Neural progenitor cell (in vitro differentiated cells): ENCODE results near the gene STAC. TPM values are rescaled to one million over a fixed set of nuclear protein-coding genes. Genes with fewer than 3 reads are reported as not detected.

Source experiments
- DNase-seq: peaks from one replicate; pipeline ENCODE4 v3.0.0-alpha.2; 2016; ENCODE audit warnings: low spot score
- H2AFZ ChIP-seq: fragments of 200-600 bp; sonication (generic); replicated peaks from 2 replicates; pipeline ENCODE4 v1.6.1; 2016; ENCODE audit warnings: antibody characterized with exemption
- H3F3A ChIP-seq: fragments of 200-600 bp; sonication (generic); 2 replicates; pipeline ENCODE4 v1.6.1; 2016; ENCODE audit warnings: antibody characterized with exemption, low read depth
- H3K27ac ChIP-seq: fragments of 200-600 bp; sonication (generic); 2 replicates; pipeline ENCODE4 v1.5.1; 2016; ENCODE audit warnings: mild to moderate bottlenecking
- H3K27me3 ChIP-seq: fragments of 200-600 bp; sonication (generic); 2 replicates; pipeline ENCODE4 v1.6.1; 2016; ENCODE audit warnings: mild to moderate bottlenecking, moderate library complexity
- H3K36me3 ChIP-seq: fragments of 200-600 bp; sonication (generic); 2 replicates; pipeline ENCODE4 v1.5.1; 2016
- H3K4me1 ChIP-seq: fragments of 200-600 bp; sonication (generic); 2 replicates; pipeline ENCODE4 v1.6.1; 2016; ENCODE audit warnings: mixed run types
- H3K4me2 ChIP-seq: fragments of 200-600 bp; sonication (generic); 2 replicates; pipeline ENCODE4 v1.6.1; 2016
- H3K4me3 ChIP-seq: fragments of 200-600 bp; sonication (generic); 2 replicates; pipeline ENCODE4 v1.5.1; 2016
- H3K79me2 ChIP-seq: fragments of 200-600 bp; sonication (generic); 2 replicates; pipeline ENCODE4 v1.6.1; 2016; ENCODE audit warnings: low read depth
- H3K9ac ChIP-seq: fragments of 200-600 bp; sonication (generic); 2 replicates; pipeline ENCODE4 v1.6.1; 2016
- H3K9me3 ChIP-seq: fragments of 200-600 bp; sonication (generic); 2 replicates; pipeline ENCODE4 v1.5.1; 2016; ENCODE audit warnings: low read depth
- H4K20me1 ChIP-seq: fragments of 200-600 bp; sonication (generic); 2 replicates; pipeline ENCODE4 v1.6.1; 2016; ENCODE audit warnings: low read depth
- H3K27ac Mint-ChIP-seq: 3 replicates; pipeline ENCODE4 v1.8.0; 2021; ENCODE audit warnings: mixed read lengths
- H3K27me3 Mint-ChIP-seq: 2 replicates; pipeline ENCODE4 v1.8.0; 2022; ENCODE audit warnings: low read depth, mild to moderate bottlenecking, inconsistent platforms, moderate library complexity, mixed read lengths; ENCODE audit not compliant: insufficient read depth
- H3K36me3 Mint-ChIP-seq: 3 replicates; pipeline ENCODE4 v1.8.0; 2021; ENCODE audit warnings: mixed read lengths
- H3K4me1 Mint-ChIP-seq: 3 replicates; pipeline ENCODE4 v1.8.0; 2021; ENCODE audit warnings: mixed read lengths
- H3K4me3 Mint-ChIP-seq: 3 replicates; pipeline ENCODE4 v1.8.0; 2021; ENCODE audit warnings: mild to moderate bottlenecking, moderate library complexity, mixed read lengths
- H3K9me3 Mint-ChIP-seq: 3 replicates; pipeline ENCODE4 v1.8.0; 2020; ENCODE audit warnings: mixed read lengths
- CTCF ChIP-seq: fragments of 200-600 bp; sonication (generic); IDR thresholded peaks from 2 replicates; pipeline ENCODE4 v1.5.1; 2017; ENCODE audit warnings: antibody characterized with exemption, mild to moderate bottlenecking
- EZH2 ChIP-seq: fragments of 200-600 bp; sonication (generic); IDR thresholded peaks from 2 replicates; pipeline ENCODE4 v1.6.1; 2017; ENCODE audit warnings: antibody characterized with exemption, mild to moderate bottlenecking, moderate library complexity
- EZH2phosphoT487 ChIP-seq: fragments of 200-600 bp; sonication (generic); IDR thresholded peaks from 2 replicates; pipeline ENCODE4 v1.6.1; 2017; ENCODE audit warnings: antibody characterized with exemption
- total RNA-seq: library from RNA; depleted of rRNA; stranded (reverse); fragments of >200 nt; gene quantifications from 2 replicates; pipeline ENCODE4 v1.2.3, GENCODE V29; 2015; ENCODE audit warnings: low replicate concordance

The STAC gene
- total RNA-seq, 1 donor from 2014 or later, result 6.5 TPM

GRCh38 chr3:36429986-36430485, 49.7 kb downstream of the STAC start:
- no peaks in the 10 kb centered on the region for H3K27me3 ChIP-seq
- DNase-seq, result no peak
- no peaks in the 10 kb centered on the region for H3K36me3 Mint-ChIP-seq

DNA sequence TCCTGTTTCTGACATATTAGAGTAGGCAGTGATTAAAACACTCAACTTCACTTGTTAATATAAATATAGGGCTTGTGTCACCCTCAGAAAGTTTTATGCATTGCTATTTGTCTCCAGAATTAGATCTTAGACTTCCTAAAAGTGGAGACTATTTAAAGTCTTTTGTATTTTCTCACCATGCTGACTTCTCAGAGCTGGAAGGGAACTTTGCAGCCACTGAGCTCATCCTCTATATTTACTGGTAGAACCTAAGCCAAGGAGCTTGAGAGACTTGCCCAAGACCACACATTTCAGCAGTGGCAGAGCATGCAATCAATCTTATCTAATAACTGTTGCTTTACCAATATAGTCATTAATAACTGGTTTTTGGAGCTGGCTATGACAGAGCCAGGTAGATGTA, 53.2 kb downstream of the STAC start:
- Histone ChIP-seq H3K4me2 (no peak overlapping the region), H3F3A (no peaks in the 10 kb centered on the region), H3K4me3 (no peak overlapping the region), H2AFZ (no peak overlapping the region), H3K27me3 (no peaks in the 10 kb centered on the region), H3K9ac (no peak overlapping the region), H3K9me3 (no peaks in the 10 kb centered on the region), H3K4me1 (no peaks in the 10 kb centered on the region), H3K27ac (no peak overlapping the region), H3K36me3 (no peaks in the 10 kb centered on the region), H4K20me1 (no peaks in the 10 kb centered on the region), H3K79me2 (no peaks in the 10 kb centered on the region)
- Mint-ChIP-seq H3K36me3 (no peaks in the 10 kb centered on the region), H3K9me3 (no peaks in the 10 kb centered on the region), H3K27ac (no peak overlapping the region), H3K4me1 (no peaks in the 10 kb centered on the region), H3K27me3 (no peaks in the 10 kb centered on the region), H3K4me3 (no peak overlapping the region)
- TF ChIP-seq CTCF (no peak), EZH2 (no peak), EZH2phosphoT487 (no peak)
- DNase-seq, result no peak

More at GRCh38 chr3:36429986-36430485, 49.7 kb downstream of the STAC start:
- no peaks in the 10 kb centered on the region for H3K4me1 Mint-ChIP-seq
- no peak overlapping the region for H3K27ac ChIP-seq
- no peak overlapping the region for H3K4me3 Mint-ChIP-seq
- H3K9me3 Mint-ChIP-seq, result no peaks in the 10 kb centered on the region
- no peaks in the 10 kb centered on the region for H3K79me2 ChIP-seq
- H3K36me3 ChIP-seq, result no peaks in the 10 kb centered on the region
- H3K9ac ChIP-seq, result no peak overlapping the region
- no peak overlapping the region for H3K4me3 ChIP-seq
- TF ChIP-seq EZH2 (no peak), EZH2phosphoT487 (no peak), CTCF (no peak)
- H3K4me1 ChIP-seq, result no peaks in the 10 kb centered on the region
- H3K9me3 ChIP-seq, result no peaks in the 10 kb centered on the region
- H3K27me3 Mint-ChIP-seq, result no peaks in the 10 kb centered on the region
- no peak overlapping the region for H3K27ac Mint-ChIP-seq
- H4K20me1 ChIP-seq, result no peaks in the 10 kb centered on the region
- H2AFZ ChIP-seq, result no peak overlapping the region
- H3K4me2 ChIP-seq, result no peak overlapping the region
- no peaks in the 10 kb centered on the region for H3F3A ChIP-seq

GRCh38 chr3:36434687-36435426, 54.6 kb downstream of the STAC start:
- Mint-ChIP-seq H3K4me1 (no peaks in the 10 kb centered on the region), H3K4me3 (no peak overlapping the region), H3K27me3 (no peaks in the 10 kb centered on the region), H3K36me3 (no peaks in the 10 kb centered on the region), H3K27ac (no peak overlapping the region), H3K9me3 (no peaks in the 10 kb centered on the region)
- H3K27me3 ChIP-seq, result no peaks in the 10 kb centered on the region
- H3K4me1 ChIP-seq, result no peaks in the 10 kb centered on the region
- H4K20me1 ChIP-seq, result no peaks in the 10 kb centered on the region
- no peak for DNase-seq
- H3K36me3 ChIP-seq, result no peaks in the 10 kb centered on the region
- no peak overlapping the region for H3K4me2 ChIP-seq
- H3K27ac ChIP-seq, result no peak overlapping the region
- no peaks in the 10 kb centered on the region for H3F3A ChIP-seq
- no peaks in the 10 kb centered on the region for H3K79me2 ChIP-seq
- no peak overlapping the region for H3K9ac ChIP-seq
- H2AFZ ChIP-seq, result no peak overlapping the region
- no peak overlapping the region for H3K4me3 ChIP-seq
- TF ChIP-seq EZH2 (no peak), EZH2phosphoT487 (no peak), CTCF (no peak)
- H3K9me3 ChIP-seq, result no peaks in the 10 kb centered on the region
